ENCODE measurements around the gene ZSWIM1. TPM values are rescaled to one million over a fixed set of nuclear protein-coding genes. Genes with fewer than 3 reads are reported as not detected.

Gene ZSWIM1
- total and polyA plus RNA-seq, 2 of the 4 experiments (the other 2 are of a cell fraction) = 4.2 to 10.0 TPM

GRCh38 chr20:45848421-45848820, 32.6 kb upstream of the ZSWIM1 start:
- Histone ChIP-seq H2BK15ac (ENCODE audit: low read depth, low read length) (no peak overlapping the region), H3K4ac (ENCODE audit: low read depth, low read length) (no peak overlapping the region), H3K36me3 (ENCODE audit: control insufficient read depth, insufficient read depth, low read length) (peaks cover 45% of the 10 kb centered on the region), H2AK9ac (replicated peaks; ENCODE audit: low read depth, low read length, poor library complexity) (no peak overlapping the region), H3K56ac (ENCODE audit: extremely low read depth, insufficient read depth, low read length) (no peak overlapping the region), H4K8ac (ENCODE audit: low read depth in 2 of 2, low read length in 2 of 2) (no peak overlapping the region), H3K9me3 (ENCODE audit: control insufficient read depth, insufficient read depth, low read length) (no peaks in the 10 kb centered on the region), H2AK5ac (ENCODE audit: low read depth, low read length) (no peak overlapping the region), H4K91ac (ENCODE audit: insufficient read depth, low read depth, low read length) (no peak overlapping the region), H3K9me1 (ENCODE audit: insufficient read depth, low read length) (peaks cover 17% of the 10 kb centered on the region), H3K27me3 (ENCODE audit: control insufficient read depth, insufficient read depth, low read length) (no peaks in the 10 kb centered on the region), H3K4me1 (ENCODE audit: control insufficient read depth, insufficient read depth, low read length) (no peaks in the 10 kb centered on the region), H4K20me1 (ENCODE audit: insufficient read depth, low read length) (peaks cover 10% of the 10 kb centered on the region), H3K4me2 (ENCODE audit: low read depth, low read length) (no peak overlapping the region), H3K14ac (replicated peaks; ENCODE audit: low read depth, low read length) (no peak overlapping the region), H2BK20ac (ENCODE audit: low read depth, low read length) (no peak overlapping the region), H2AFZ (replicated peaks; ENCODE audit: low read length, poor library complexity) (no peak overlapping the region), H3K18ac (ENCODE audit: low read depth, low read length) (no peak overlapping the region), H3K27ac (ENCODE audit: insufficient read depth, low read length) (no peak overlapping the region), H2BK5ac (ENCODE audit: low read depth, low read length, poor library complexity, severe bottlenecking) (no peak overlapping the region), H3K79me1 (ENCODE audit: low read depth in 1 of 2, low read length in 2 of 2) (peaks cover 13 to 47% of the 10 kb centered on the region in 2 experiments), H2BK120ac (ENCODE audit: low read depth, low read length) (no peak overlapping the region), H4K5ac (ENCODE audit: low read depth, low read length) (no peak overlapping the region), H3K23ac (ENCODE audit: low read depth, low read length) (no peak overlapping the region), H3K9ac (ENCODE audit: low read depth, low read length) (no peak overlapping the region), H3K4me3 (ENCODE audit: insufficient read depth, low read depth, low read length) (no peak overlapping the region)
- CTCF ChIA-PET = no interaction called here
- WGBS, 2 experiments (ENCODE audit: extremely low coverage in 2 of 2, insufficient read length in 1 of 2) = 88% methylated on average over 7 of the region's 8 CpGs; no CpG with 5 or more reads in 1 of the 2 experiments
- no peak for ATAC-seq (ENCODE audit: low read depth)
- TF ChIP-seq, protein P1, sequence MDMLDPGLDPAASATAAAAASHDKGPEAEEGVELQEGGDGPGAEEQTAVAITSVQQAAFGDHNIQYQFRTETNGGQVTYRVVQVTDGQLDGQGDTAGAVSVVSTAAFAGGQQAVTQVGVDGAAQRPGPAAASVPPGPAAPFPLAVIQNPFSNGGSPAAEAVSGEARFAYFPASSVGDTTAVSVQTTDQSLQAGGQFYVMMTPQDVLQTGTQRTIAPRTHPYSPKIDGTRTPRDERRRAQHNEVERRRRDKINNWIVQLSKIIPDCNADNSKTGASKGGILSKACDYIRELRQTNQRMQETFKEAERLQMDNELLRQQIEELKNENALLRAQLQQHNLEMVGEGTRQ (IDR thresholded peaks at IDR 0.05; ENCODE audit: low read depth, low read length) = no peak
- TF ChIP-seq CTCF (conservative IDR thresholded peaks at IDR 0.05; ENCODE audit: low read depth, low read length) = no peak
- no peak for TF ChIP-seq MAFK (IDR thresholded peaks at IDR 0.05; ENCODE audit: low read depth, low read length)
- POLR2A ChIA-PET (ENCODE audit: unreplicated experiment) = no interaction called here
- no peak for DNase-seq
- intact Hi-C loops (cut with micrococcal nuclease) = no loop called here
- BruUV-seq (replicated peaks) = no TSS peak
- in situ Hi-C loops (cut with MboI; ENCODE audit: low sequenced_read_pairs) = no loop called here
- dilution Hi-C loops (cut with HindIII; ENCODE audit: low sequenced_read_pairs, unreplicated experiment) = no loop called here
